ENCODE data around the gene TRIM75.
"Not testable (repeated sequence)": the region's sequence is repeated elsewhere in the genome, so short reads cannot be mapped to it uniquely, and the experiment has no call there.

TRIM75 gene

GRCh38 chr4:165053645-165054044, at the start of gene TRIM75:
TRIM75 (plus strand) TSS chr4:165053866; CDS start chr4:165059148, 5,282 bp downstream.
- DNase-seq = no peak

DNA sequence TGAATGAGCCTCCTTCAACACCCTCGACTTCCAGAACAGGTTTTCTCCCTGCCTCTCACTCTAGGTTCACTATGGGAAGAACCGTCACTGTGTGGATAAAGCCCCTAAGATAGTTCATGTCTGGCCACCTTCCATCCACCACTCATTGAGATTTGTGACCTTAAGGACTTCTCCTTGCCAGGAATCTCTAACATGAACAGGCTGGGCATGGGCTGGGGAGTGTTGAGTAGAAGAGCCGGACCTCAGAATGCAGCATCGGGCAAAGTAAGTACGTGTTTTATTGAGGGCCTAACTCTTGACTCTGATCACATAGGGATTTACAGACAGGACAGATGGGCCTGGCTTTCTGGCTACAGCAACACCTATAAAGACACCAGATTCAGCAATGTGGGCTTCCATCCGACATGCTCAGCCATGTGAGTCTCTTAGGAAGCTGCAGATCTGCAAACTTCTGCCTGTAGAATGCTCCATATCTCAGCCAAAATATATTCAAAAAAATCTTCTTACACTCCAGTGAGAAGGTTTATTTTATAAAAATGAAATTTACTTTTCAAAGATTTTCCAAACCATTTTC, 48.2 kb upstream of the TRIM75 start:
- no peak for DNase-seq

DNA sequence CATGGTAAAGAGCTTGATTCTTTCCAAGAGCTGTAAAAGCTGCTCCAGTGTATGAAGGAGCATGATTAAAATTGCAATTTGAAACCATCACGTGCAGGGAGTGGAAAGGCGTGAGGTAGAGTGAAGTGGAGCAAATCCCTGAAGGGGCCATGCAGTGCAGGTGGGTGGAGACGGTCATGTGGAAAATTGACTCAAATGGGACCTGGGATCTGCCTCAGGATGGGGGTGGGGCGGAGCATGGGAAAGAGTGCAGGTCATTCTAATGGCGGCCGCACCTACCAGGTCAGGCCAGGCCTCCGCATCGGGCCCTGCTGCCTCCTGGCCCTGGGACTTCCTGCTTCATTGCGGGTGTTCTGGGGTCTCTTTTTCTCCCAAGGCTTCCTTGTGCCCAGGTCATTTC, 47.2 kb upstream of the TRIM75 start:
- no peak for DNase-seq

GRCh38 chr4:165006886-165007285, 46.8 kb upstream of the TRIM75 start:
- DNase-seq = no peak

- no peak for DNase-seq
Observed at GRCh38 chr4:165009493-165010227, 44.0 kb upstream of the TRIM75 start.

DNA sequence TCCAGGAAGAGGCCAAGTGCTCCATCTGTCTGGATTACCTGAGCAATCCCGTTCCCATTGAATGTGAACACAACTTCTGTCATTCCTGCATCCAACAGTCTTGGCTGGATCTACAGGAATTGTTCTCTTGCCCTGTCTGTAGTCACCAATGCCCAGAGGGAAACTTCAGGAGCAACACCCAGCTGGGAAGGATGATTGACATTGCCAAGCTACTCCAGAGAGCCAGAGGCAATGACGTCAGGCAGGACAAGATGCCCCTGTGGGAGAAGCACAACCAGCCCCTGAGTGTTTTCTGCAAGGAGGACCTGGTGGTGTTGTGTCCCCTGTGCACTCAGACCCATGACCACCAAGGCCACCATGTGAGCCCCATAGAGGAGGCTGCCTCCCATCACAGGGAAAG, 43.2 kb upstream of the TRIM75 start:
- no peak for DNase-seq

DNA sequence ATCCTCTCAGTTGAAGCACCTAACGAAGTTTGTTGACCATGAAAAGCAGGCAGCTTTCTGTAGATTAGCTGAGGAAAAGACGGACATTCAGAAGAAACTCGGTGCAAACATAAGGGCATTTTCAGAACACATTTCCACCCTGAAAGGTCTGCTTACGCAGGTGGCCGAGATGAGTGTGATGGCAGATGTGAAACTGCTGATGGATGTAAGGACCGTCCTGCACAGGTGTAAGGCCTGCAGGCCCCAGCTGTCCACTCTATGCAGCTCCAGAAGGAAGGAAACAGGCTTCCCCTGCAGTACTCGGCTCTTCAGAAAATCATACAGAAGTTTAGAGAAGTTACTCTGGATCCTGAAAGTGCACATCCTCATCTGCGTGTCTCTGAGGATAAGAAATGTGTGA, 42.7 kb upstream of the TRIM75 start:
- DNase-seq = no peak

DNA sequence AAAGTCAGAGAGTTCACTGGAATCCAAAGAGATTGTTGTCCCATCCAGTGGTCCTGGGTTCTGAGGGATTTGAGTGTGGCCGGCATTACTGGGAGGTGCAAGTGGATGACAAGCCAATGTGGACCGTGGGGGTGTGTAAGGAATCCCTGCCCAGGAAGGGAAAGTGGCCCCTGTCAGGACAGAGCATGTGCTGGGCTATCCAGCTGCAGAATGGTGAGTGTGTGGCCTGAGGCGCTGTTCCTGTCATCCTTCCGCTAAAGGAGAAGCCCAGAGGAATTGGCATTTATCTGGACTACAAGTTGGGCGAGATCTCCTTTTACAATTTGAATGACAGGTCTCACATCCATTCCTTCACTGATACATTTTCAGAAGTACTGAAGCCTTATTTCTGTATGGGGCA, 42.3 kb upstream of the TRIM75 start:
- no peak for DNase-seq

DNA sequence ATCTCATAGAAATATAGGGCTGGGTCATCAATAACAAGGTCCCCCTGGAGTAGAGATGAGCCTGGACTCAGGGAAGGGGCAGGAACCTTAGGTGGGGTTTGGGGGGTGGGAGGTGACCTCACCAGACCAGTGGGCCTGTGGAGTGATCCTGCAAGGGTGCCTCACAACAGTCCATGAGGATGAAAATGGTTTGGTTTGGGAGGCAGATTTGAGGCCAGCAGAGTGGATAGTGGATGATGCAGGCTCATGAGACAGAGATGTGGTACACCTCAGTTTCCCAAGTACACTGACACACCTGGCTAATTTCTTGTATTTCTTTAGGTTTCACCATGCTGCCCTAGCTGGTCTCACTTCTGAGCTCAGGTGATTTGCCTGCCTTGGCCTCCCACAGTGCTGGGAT, 40.0 kb upstream of the TRIM75 start:
- no peak for DNase-seq

- no peak for DNase-seq
Observed at GRCh38 chr4:165016971-165017370, 36.7 kb upstream of the TRIM75 start.

GRCh38 chr4:165019995-165020394, 33.7 kb upstream of the TRIM75 start:
- DNase-seq = not testable (repeated sequence)

GRCh38 chr4:165025782-165026181, 27.9 kb upstream of the TRIM75 start:
- not testable (repeated sequence) for DNase-seq

DNA sequence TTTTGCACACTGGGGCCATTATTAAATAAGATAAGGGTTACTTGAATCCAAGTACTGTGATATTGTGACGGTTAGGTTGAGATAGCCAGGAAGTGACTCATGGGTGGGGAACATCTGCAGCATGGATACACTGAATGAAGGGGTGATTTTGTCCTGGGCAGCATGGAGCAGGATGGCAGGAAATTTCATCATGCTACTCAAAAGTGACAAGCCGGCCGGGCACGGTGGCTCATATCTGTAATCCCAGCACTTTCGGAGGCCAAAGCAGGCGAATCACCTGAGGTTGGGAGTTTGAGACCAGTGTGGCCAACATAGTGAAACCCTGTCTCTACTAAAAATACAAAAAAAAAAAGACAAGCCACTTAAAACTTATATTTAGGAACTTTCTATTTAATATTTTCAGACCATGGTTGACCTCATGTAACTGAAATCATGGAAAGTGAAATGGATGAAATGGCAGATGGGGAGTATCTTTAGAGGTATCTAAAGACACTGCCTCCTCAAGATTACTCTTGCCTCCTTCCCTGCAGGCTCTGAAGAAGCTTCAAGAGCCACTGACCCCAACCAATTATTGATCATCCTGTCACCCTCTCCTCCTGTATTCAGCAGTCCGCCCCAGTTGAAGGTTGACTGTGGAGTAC, 25.8 kb upstream of the TRIM75 start:
- no peak for DNase-seq

GRCh38 chr4:165031436-165032211, 22.0 kb upstream of the TRIM75 start, which contains the start of gene TRIM60:
TRIM60 (plus strand) TSS chr4:165031999; CDS start chr4:165040073, 8,074 bp downstream.
- no peak for DNase-seq

DNA sequence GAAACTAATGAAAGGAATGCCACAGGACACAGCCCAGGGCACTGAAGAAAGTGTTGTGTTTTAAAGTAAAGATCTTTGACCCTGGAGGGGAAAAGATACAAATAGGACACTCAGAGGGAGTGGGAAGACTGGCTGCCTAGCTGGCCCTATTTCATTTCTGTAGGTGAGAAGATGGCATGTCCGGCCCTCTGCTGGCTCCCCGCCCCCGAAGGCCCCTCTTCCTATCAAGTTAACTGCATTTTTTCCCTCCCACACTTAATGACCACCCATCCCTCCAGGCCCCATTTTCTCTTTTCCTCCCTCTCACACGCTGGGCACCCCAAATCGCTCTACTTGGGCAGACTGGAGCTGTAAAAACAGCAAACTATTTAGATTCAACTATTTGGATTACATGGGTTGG, 5.5 kb upstream of the TRIM75 start:
- no peak for DNase-seq

- no peak for DNase-seq
Observed at GRCh38 chr4:165052627-165053026, 1.0 kb upstream of the TRIM75 start.

DNA sequence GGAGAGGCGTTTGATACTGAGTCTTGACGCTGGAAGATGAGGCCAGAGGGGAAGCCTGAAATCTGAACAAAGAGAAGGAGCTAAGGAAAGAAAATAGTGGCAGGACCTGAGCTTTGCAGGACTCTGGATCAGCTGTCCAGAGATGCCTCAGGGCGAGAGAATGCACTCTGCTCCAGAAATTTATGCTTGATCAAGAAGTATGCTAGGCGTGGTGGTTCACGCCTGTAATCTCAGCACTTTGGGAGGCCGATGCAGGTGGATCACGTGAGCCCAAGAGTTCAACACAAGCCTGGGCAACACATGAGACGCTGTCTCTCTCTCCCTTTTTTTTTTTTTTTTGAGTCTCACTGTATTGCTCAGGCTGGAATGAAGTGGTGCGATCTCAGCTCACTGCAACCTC, 1.9 kb downstream of the TRIM75 start:
- no peak for DNase-seq

DNA sequence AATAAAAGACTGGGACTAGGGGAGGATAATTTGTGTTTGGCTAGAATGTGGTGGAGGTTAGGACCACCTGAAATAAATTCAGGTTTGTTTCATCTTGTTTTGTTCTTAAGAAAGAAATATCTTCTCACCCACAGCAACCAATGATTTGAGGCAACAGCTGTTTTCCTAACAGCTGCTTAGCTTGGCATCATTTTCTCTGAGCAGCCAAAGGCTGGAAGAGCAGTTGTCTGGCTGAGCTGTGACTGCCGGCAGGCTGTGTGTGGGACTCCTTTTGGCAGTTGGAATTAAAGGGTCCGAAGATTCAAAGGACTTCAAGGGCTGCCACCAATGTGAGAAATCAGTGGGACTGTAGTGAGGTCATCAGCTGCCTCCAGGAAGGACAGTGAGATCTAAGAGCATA, 5.0 kb downstream of the TRIM75 start:
- DNase-seq = no peak

DNA sequence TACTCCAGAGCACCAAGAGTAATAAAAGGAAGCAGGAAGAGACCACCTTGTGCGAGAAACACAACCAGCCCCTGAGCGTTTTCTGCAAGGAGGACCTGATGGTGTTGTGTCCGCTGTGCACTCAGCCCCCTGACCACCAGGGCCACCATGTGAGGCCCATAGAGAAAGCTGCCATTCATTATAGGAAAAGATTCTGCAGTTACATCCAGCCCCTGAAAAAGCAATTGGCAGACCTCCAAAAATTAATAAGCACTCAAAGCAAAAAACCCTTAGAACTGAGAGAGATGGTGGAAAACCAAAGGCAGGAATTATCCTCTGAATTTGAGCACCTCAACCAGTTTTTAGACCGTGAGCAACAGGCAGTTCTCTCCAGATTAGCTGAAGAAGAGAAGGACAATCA, 5.7 kb downstream of the TRIM75 start:
- no peak for DNase-seq

- no peak for DNase-seq
Observed at GRCh38 chr4:165060938-165061337, 7.3 kb downstream of the TRIM75 start.

DNA sequence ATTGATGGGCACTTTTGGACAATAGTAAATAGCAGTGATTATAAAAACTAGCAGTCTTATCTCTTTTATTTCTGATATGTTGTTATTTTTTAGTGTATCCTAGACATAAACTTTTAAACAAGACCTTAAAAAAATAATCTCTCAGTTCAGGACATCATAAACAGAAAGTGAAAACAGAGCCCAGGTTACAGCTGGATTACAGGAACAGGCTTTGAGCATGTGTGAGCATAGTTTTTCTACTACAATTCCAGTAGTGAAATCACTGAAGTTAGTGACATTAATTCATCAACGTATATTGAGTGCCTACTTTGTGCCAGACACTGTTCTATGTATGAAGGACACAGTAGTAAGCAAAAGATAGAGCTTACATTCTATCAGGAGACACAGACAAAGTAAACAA, 16.9 kb downstream of the TRIM75 start:
- DNase-seq = no peak

DNA sequence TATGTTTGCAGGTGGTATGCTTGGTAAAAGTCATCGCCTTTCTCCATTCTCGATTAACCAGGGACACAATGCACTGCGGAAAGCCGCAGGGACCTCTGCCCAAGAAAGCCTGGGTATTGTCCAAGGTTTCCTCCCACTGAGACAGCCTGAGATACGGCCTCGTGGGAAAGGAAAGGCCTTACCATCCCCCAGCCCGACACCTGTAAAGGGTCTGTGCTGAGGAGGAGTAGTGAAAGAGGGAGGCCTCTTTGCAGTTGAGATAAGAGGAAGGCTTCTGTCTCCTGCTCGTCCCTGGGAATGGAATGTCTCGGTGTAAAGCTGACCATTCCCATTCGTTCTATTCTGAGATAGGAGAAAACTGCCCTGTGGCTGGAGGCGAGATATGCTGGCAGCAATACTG, 19.7 kb downstream of the TRIM75 start:
- not testable (repeated sequence) for DNase-seq

DNA sequence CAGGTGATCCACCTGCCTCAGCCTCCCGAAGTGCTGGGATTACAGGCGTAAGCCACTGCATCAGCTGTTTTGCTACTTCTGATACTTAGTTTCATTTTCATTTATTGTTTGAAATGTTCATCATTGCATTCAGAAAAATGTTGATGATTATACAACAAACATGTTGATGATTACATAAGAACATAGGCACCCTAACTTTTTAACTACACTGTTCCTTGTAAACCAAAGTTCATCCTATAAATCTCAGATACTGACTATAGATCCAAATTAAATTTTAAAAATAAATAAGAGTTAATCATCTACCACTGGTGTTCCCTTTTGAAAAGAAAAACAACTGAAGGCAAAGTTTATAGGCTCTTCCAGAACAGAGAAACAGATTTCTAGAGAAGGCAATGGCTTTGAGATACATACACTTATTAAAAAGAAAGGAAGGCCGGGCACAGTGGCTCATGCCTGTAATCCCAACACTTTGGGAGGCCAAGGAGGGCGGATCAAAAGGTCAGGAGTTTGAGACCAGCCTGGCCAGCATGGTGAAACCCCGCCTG, 23.4 kb downstream of the TRIM75 start:
- DNase-seq = no peak

All from activated gamma-delta T cell treated with Interleukin-2 at 50 U/mL for 16 hours (primary cell).